ENCODE measurements around the gene ERICH4.
"Not testable (repeated sequence)": the region's sequence is repeated elsewhere in the genome, so short reads cannot be mapped to it uniquely, and the experiment has no call there.

ERICH4 gene, protein sequence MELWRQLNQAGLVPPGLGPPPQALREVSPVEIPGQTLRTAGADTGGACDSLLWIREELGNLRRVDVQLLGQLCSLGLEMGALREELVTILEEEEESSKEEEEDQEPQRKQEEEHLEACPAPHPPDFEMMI

DNA sequence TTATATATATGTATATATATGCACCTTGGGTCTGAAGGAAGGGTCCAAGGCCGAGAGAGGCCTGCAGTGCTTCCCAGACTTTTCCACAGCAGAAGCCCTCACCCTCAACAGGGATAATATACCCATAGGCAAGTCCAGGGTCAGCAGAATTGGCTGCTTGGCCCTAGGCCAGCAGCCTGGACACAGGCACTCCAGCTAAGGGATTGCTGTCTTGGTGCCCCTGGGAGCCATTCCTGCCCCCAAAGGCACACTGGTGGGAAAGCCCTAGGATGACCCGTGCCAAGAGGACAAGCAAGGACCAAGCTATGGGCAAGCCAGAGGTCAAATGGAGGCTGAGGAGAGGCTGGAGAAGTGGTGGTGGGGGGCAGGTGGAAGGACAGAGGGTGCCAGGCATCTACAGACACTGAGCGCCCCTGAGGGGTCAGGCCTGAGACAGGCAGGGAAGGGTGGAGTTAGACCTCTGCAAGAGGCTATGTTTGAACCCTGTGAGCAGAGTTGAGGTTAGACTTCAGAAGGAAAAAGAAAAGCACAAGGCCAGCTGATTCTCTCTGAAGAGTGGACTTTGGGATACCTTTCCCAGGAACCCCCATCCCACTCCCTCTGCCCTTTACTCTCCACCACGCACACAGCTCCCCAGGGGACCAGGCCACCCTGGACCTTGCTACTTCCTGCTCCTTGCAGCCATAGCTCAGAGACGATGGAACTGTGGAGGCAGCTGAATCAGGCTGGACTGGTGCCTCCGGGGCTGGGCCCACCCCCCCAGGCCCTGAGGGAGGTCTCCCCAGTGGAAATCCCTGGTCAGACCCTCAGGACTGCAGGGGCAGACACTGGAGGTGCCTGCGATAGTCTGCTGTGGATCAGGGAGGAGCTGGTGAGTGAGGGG lies at the start of gene ERICH4:
Gene ERICH4, plus strand, starts transcription at position 684 of the 883 bp plus-strand sequence. Its CDS starts 14 bp downstream, at position 698.
- no peak for DNase-seq

DNA sequence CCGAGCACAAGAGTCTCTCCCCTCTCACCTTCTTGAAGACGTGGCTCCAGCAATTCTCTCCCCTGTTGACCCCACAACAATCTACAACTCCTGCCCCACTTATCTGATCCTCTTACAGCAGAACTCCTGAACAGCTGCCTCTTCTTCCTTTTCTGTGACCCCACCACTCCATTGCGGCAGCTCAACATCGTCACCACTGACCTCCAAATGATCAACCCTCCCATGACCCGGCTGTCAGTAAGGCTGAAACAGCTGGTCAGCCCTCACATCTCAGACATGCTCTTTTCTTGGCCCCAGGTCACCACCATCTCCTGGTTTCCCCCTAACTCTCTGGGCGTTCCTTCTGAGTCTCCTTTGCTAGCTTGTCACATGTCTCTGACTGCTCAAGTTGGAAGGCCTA lies 47.6 kb upstream of the ERICH4 start:
- DNase-seq: no peak

DNA sequence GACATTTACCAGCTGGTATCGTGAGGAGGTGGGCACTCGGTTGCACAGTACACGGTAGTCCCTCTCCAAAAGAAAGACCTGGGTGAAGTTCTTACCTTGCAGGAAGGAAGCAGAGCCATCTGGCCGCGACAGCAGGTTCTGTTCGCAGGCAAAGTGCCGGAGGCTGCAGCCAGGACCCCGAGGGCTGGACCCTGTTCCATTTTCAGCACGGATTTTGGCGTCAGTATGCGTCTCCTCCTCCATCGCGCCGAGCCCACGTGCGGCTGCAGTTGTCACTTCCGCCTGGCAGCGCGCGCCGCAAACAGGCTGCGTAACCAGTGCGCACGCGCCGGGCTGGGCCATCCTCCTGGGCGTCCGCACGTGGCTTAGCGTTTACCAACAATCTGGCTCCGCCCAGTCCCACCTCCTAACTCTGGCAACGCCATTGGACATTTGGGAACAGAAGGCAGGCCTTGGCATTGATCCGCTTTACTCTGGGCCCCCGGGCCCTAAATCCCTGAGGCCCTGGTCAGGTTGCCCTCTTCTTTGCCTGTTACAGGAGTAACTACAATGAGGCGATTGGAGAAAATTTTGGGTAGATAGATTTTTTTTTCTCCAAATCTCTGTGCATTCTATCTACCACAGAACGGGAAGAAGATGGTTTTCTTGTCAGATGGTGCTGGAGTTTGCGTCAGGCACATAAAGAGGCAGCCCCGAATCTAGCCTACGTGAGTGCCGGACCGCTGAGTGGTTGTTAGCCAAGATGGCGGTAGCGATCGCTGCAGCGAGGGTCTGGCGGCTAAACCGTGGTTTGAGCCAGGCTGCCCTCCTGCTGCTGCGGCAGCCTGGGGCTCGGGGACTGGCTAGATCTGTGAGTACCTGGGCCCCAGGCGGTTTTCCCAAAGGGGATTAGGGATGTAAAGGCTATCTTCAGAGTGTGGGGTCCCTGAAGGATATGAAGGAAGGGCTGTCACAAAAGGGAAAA lies 45.6 kb upstream of the ERICH4 start, which contains the start of the genes BCKDHA and EXOSC5:
Gene BCKDHA, plus strand, starts transcription at position 733 of the 964 bp plus-strand sequence. Its CDS starts 10 bp downstream, at position 743.
Gene EXOSC5, minus strand, starts transcription at position 274 of the 964 bp plus-strand sequence. Its CDS starts 31 bp downstream, at position 243.
- peak; percentile 91 for DNase-seq

DNA sequence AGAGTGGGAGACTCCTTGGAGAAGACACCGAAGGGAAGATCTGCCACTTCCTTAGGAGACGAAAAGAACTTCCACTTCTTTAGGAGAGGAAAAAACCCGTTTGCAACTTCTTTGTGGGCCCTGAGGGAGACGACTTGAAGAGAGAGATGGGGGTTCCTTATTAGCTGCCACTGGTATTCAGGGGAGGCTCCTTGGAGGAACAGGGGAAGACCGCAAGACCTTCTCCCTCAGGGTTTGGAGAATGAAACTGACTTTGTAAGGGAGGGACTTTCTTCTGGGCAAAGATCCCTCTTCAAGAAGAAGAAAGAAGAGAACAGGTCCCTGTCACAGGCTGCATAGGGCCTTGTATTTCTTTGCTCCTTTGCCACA lies 44.9 kb upstream of the ERICH4 start:
- no peak for DNase-seq

DNA sequence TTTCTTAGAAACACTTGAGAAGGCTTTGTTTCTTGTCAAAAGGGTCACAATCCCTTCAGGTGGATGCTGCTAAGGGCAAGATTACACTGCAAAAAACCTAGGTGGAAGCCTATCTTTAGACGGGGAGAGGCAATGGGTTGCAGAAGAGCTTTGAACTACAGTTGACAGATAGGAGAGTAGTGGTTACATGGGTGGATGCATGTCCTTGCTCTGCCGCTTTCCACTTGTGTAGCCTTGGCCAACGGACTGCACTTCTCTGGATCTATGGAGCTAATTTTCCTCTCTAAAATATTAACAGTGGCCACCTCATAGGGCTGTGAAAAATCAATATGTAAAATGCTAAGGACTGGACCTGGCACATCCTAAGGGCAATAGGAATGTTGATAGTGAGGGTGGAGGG lies 44.4 kb upstream of the ERICH4 start:
- no peak for DNase-seq

DNA sequence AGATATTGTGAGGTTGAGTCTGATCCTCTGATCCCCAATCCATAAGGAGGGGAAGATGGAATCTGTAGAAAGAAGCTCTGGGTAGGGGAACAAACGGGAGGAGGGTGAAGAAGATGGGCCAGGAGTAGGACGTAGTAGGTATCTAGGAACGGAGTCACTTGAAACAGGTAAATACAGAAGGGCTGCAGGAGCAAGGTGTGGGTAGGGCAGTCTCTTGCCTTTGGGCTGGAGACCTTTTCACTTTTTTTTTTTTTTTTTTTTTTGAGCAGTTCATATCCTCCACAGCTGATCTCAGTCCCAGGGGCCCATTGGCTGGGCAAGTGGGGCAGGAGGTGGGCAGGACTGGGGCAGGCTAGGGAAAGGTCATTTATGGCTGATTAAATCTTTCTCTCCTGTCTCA lies 43.9 kb upstream of the ERICH4 start:
- no peak for DNase-seq

DNA sequence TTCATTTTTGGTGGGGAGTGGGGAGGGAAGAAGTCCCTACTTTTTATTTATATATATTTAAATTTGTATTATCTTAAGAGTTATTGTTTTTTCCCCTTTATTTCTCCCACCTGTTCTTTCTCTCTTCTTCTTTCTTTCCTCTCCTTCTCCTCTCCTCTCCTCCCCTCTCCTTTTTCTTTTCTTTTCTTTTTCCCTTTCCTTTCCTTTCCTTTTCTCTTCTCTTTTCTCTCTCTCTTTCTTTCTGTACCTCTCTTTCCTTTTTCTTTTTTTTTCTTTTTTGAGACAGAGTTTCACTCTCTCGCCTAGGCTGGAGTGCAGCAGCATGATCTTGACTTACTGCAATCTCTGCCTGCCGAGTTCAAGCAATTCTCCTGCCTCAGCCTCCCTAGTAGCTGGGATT lies 43.4 kb upstream of the ERICH4 start:
- no peak for DNase-seq

DNA sequence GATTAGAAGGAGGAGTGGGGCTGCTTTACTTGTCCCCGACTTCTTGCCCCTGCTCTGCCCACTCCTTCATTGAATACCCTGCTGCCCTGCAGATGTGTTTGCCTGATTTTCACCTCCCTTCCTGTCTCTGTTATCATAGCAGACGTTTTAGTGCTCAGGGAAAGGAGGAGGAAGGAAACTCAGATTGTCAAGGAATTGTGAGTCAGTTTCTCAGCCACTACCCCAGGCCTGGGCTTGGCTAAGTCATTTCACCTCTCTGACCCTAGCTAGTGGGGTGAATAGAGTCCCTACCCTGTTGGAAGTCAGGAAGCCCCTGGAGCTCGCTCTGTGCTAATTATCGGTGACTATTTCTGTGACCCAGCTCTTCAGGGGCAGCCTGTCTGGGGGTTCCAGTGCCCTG lies 41.5 kb upstream of the ERICH4 start:
- DNase-seq: no peak

DNA sequence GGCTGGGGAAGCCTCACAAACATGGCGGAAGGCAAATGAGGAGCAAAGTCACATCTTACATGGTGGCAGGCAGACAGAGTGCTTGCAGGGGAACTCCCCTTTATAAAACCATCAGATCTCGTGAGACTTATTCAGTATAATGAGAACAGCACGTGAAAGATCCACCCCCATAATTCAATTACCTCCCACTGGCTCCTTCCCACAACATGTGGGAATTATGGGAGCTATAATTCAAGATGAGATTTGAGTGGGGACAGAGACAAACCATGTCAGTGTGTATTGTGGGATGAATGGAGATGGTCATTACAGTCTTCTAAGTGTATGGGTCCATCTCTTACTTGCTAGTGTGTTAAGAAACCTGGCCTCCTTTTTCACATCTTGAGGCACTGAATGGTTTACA lies 40.9 kb upstream of the ERICH4 start:
- no peak for DNase-seq

DNA sequence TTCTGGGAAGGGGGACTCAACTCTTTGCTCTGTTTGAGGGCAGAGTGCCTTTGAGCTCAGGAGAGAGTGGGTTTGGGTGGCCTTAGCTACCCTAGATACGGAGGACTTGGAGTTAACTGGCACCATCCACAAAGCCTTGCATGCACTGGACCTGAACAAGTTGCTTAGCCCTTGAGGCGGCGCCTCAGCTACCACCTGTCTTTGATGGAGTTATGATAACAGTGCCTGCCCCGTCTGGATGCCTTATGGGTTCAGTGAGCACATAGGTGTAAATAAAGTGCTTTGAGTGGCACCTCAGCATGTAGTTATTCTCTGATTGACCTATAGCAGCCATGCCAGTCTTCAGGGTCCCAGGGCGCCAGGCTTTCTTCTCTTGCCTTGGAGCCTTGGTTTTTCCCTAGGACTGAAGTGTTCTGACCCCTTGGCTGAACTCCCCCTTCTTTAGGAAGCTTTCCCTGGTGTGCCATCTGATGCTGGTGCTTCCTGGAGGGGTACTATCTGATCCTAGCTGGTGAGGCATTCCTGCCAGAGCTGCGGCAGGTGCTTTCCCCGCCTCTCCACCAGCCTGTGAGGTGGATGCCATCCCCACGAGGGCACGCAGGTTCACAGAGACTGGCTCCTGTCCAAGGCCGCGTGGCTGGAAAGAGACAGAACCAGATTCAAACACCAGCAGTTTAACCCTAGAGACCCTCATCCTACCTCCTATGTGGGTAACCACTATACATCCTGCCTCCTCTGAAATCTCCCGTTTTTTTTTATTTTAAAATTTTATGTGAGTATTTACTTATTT lies 39.6 kb upstream of the ERICH4 start:
- DNase-seq: no peak

DNA sequence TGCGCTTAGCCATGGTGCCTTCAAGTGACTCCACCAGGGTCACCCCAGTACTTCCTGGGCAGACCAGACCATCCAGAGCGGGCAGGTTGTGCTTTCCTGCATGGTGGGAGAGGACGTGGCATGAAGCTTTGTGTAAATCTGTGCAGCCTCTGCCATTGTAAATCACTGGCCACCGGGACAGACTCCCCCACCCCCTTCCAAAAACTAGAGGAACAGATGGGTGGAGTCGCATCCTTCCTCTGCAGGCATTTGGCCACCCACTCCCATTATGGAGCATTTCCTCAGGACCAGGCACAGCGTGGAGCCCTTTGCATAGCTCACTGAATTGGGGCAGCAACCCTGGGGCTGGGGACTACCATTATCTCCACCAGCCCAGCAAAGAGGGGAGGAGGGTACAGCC lies 37.2 kb upstream of the ERICH4 start:
- no peak for DNase-seq

DNA sequence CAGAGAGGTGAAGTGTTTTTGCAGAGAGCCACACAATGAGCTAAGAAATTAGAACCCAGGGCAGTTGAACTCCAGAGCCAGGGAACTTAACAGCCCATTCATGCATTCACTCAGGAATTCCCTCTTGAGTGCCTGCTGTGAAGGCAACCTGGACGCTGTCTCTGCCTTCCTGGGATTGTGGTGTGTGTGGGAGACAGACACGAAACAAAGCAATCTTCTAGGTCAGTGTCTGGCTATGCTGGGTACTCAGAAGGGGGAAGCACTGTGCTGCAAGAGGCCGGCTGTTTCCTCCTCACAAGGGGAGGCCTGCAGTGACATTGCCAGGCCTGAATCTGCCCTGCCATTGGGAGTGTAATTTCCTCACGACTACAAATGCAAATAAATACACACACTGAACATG lies 35.7 kb upstream of the ERICH4 start:
- DNase-seq: no peak

DNA sequence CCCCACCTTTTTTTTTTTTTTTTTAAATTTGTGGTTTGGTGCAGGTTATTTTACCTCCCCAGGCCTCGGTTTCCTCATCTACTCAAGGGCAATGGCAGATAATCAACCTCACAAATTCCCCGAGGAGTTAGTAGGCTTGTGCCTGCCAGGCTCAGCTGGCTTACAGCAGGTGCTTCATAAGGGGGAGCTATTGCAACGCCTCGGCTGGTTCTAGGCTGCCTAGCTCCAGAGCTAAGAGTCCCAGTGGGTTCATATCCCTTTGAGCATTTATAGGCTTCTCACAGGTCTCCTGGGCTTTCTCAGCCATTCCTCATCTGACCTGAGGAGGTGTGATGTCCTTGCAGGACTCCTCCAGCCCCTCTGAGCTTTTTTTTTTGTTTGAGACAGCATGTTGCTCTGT lies 34.7 kb upstream of the ERICH4 start:
- DNase-seq: no peak

DNA sequence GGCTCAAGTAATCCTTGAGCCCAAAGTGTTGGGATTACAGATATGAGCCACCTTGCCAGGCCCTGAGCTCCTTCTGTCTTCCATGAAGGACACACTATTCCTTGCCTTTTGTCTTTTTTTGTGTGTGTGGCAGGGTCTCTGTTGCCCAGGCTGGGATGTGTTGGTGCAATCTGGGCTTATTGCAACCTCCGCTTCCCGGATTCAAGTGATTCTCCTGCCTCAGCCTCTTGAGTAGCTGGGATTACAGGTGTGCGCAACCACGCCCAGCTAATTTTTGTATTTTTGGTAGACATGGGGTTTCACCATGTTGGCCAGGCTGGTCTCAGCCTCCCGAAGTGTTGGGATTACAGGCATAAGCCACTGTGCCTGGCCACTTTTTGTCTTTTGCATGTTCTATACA lies 34.1 kb upstream of the ERICH4 start:
- not testable (repeated sequence) for DNase-seq

DNA sequence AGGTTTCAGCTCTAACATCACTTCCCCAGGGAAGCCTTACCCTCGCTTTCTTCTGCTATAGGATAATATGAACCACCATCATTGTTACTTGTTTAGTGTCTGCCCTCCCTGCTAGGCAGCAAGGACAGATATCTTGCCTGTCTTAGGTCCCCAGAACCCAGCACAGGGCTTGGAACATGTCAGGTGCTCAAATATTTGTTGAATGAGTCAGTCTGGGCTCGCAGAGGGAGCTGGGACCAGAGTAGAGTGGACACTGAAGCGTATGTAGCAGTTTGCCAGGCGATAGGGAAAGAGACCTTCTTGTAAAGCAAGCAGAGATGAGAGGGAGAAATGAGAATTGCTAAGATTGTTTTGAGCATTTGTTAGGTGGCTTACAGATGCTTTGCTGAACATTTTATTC lies 33.7 kb upstream of the ERICH4 start:
- no peak for DNase-seq

DNA sequence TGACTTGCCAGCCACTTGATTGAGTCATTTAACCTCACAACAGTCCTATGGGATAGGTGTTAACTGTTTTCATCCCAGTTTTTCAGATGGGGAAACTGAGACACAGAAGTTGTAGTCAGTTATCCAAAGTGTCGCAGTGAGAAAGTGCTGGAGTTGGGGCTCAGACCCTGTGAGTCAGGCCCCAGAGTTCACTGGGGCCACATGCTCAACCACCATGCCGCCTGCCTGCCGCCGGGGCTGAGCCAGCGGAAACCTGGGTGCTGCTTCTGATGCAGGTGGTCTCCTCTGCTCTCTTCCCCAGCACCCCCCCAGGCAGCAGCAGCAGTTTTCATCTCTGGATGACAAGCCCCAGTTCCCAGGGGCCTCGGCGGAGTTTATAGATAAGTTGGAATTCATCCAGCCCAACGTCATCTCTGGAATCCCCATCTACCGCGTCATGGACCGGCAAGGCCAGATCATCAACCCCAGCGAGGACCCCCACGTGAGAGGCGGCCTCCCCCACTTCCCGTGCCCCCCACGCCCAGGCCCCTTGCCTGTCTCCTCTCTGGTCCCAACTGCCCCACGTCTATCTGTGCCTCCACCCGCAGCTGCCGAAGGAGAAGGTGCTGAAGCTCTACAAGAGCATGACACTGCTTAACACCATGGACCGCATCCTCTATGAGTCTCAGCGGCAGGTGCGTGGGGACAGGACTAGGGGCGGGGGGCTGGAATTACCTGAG lies 32.5 kb upstream of the ERICH4 start:
- DNase-seq: no peak

DNA sequence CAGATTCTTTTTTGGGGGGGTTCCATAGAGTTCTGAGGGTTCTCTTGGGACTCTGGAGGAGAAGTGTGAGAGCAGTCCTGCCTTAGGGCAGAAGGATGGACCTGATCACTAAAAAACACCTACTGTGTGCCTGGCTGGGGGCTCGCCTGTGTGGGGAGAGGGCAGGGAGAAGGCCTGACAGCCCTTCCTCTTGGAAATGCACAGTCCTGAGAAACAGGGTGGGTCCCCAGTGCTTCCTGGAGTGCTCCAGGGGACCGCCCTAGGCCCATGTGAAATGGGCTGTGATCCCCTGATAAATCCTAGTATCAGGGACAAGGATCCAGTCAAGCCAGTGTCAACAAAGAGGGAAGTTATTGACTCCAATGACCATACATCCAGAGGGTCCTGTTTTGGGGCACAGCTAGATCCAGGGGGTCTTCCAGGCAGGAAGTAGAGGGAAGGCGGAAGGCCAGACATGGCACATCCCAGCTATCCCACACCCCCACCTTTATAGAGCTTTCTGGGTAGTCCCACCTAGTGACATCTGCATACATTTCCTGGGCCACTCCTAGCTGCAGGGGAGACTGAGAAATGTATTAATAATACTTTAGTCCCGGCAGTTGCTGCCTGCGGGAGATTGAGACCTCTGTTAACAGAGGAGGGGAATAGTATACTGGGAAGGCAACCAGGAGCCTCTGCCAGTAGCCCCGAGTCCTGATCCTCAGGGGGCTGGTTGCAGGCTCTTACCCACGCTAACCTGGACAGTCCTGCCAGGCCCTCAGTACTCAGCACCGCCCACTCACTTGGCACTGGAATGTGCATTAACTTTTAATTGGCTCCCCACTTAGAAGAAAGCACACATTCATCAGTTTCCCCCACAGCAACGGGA lies 31.6 kb upstream of the ERICH4 start:
- DNase-seq: no peak

DNA sequence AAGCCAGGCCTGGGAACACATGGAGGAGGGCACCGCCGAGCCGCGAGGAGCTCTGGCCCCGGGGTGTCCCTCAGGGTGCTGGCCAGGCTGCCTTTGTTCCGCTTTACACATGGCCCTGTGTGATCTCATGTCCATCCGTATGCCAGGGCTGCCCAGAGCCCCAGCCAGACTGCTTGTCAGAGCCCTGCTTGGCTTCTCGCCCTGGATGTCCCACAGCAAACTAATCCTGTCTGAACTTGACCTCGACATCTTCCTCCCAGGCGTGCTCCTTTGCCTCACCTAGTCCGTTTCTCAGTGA lies 31.0 kb upstream of the ERICH4 start:
- DNase-seq: no peak

DNA sequence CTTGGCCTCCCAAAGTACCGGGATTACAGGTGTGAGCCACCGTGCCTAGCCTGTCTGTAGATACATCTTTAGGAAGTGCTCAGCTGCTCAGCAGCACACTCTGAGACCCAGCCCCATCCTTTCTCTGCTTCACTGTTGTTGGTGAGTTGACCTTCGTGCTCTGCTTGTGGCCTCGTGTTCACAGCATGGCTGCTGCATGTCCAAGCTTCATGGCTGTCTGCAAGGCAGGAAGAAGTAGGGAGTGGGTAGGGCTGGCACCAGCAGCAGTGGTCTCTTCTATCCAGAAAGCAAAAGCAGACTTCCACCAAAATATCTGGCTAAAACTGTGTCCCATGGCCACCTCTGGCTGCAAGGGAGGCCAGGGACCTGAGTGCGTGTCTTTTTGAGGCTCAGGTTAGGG lies 30.0 kb upstream of the ERICH4 start:
- DNase-seq: no peak

DNA sequence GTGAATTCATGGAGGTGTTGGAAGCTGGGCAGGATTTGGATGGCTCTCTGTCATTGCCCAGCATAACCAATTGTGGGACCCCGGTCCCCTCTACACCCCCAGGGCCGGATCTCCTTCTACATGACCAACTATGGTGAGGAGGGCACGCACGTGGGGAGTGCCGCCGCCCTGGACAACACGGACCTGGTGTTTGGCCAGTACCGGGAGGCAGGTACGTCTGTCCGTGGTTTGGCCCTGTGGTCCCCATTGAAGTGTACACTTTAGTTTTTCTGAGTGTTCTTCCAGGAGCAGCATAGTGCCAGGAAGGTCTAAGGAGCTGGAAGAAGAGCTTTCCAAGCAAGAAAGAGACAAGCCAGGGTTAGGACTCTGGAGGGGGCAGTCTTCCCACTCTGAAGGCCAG lies 29.0 kb upstream of the ERICH4 start:
- DNase-seq: no peak

DNA sequence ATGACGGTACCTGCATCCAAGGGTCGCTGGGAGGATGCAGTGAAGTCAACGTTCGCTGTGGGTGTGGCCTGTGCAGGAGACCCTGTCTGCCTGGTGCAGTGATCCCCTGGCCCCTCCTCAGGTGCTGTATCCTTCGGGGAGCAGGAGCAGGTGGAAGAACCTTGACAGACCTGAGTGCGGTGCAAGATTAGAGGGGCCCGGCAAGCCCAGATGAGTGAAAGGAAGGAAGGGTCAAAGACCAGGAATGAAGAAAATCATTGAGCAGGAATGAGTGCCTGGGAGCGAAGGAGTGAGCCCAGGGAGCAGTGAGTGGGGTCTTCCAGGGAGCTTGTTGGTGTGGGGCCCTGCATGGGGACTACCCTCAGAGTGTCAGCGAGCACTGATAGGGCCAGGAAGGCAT lies 28.5 kb upstream of the ERICH4 start:
- DNase-seq: no peak

All from NCI-H1417 treated with DMSO at 0.1 percent for 48 hours (cell line).